ENCODE results near the gene BNIP3.

Gene BNIP3

GRCh38 chr10:132010483-132010882, 28.8 kb upstream of the BNIP3 start:
- Histone ChIP-seq H3K4me3 (ENCODE audit: low read depth, low read length) (no peak overlapping the region), H3K9me3 (ENCODE audit: control insufficient read depth, insufficient read depth, low read depth, low read length) (no peaks in the 10 kb centered on the region), H3K4me1 (ENCODE audit: control insufficient read depth, insufficient read depth, low read length) (no peaks in the 10 kb centered on the region), H3K36me3 (ENCODE audit: control insufficient read depth in 2 of 2, insufficient read depth in 1 of 2, low read length in 2 of 2) (no peaks in the 10 kb centered on the region), H3K27ac (ENCODE audit: extremely low read depth, low read depth, low read length) (no peak overlapping the region)
- ChIA-PET CTCF (interaction anchor here (4.2 kb wide), 1 partner anchor 13 kb away, joined by 19 read pairs; no protein-coding TSS in a partner anchor), POLR2A (no interaction called here)
- TF ChIP-seq ZNF488 (tag by site-specific recombination; IDR thresholded peaks at IDR 0.05) (no peak), ZNF211 (tag by site-specific recombination; IDR thresholded peaks at IDR 0.05; ENCODE audit: low read depth) (no peak), KLF9 (tag by site-specific recombination; IDR thresholded peaks at IDR 0.05; ENCODE audit: low read depth) (no peak), ZXDB (tag by site-specific recombination; IDR thresholded peaks at IDR 0.05) (no peak), ZNF654 (tag by site-specific recombination; IDR thresholded peaks at IDR 0.05; ENCODE audit: low read depth) (no peak), ZNF521 (tag by site-specific recombination; IDR thresholded peaks at IDR 0.05) (no peak), ZSCAN23 (tag by site-specific recombination; IDR thresholded peaks at IDR 0.05) (no peak), ATF2 (tag by site-specific recombination; IDR thresholded peaks at IDR 0.05; ENCODE audit: low read depth) (no peak), BCL11B (tag by site-specific recombination; IDR thresholded peaks at IDR 0.05; ENCODE audit: low read depth) (no peak), ZNF335 (tag by site-specific recombination; conservative IDR thresholded peaks at IDR 0.05) (no peak), ZNF560 (tag by site-specific recombination; IDR thresholded peaks at IDR 0.05; ENCODE audit: borderline replicate concordance) (no peak), ZNF626 (tag by site-specific recombination; IDR thresholded peaks at IDR 0.05) (no peak)
- TF ChIP-seq, protein P1, sequence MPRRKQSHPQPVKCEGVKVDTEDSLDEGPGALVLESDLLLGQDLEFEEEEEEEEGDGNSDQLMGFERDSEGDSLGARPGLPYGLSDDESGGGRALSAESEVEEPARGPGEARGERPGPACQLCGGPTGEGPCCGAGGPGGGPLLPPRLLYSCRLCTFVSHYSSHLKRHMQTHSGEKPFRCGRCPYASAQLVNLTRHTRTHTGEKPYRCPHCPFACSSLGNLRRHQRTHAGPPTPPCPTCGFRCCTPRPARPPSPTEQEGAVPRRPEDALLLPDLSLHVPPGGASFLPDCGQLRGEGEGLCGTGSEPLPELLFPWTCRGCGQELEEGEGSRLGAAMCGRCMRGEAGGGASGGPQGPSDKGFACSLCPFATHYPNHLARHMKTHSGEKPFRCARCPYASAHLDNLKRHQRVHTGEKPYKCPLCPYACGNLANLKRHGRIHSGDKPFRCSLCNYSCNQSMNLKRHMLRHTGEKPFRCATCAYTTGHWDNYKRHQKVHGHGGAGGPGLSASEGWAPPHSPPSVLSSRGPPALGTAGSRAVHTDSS (tag by site-specific recombination; IDR thresholded peaks at IDR 0.05) = no peak

DNA sequence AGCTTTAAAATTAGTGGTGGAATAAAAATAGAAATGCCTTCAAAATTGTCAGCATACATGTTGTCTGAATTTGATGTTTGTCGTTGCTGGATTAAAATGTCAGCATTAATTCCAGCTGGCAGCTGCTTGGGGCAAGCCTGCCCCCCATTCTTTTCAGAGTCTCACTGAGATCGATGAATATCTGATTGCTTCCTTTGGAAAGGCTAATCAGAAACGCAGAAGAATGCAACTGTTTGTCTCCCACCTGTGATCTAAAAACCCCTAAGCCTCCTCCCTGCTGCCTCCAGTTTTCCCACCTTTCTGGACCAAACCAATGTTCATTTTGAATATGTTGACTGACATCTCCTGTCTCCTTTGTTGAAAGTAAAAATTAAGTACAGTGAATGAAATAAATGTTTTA, 27.9 kb upstream of the BNIP3 start:
- CTCF ChIA-PET = interaction anchor here (4.2 kb wide), 1 partner anchor 13 kb away, joined by 19 read pairs; no protein-coding TSS in a partner anchor

DNA sequence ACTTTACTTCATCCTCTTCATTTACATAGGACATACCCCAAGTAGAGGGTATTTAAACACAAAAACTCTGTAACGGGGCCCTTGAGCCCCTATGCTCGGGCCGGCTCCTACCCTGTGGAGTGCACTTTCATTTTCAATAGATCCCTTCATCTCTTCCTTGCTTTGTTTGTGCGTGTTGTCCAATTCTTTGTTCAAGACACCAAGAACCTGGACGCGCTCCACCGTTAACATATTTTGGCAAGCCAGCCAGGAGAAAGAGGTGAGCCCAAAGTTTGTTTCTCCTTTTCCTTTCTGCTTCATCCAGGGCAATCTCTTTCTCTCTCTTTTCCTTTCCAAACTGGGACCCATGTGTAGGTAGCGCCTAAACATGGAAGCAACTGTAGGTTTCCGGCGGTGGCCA, 26.0 kb upstream of the BNIP3 start:
- H3K9me3 ChIP-seq (ENCODE audit: control insufficient read depth, insufficient read depth, low read depth, low read length) = no peaks in the 10 kb centered on the region
- ChIA-PET CTCF (interaction anchor here (0.6 to 4.2 kb wide), 2 partner anchors 15 to 373 kb away, joined by 3 to 19 read pairs; no protein-coding TSS in a partner anchor), POLR2A (no interaction called here)
- TF ChIP-seq ZNF670 (tag by site-specific recombination; IDR thresholded peaks at IDR 0.05; ENCODE audit: low read depth) (no peak), ZSCAN5A (tag by site-specific recombination; IDR thresholded peaks at IDR 0.05) (no peak), PBX3 (CRISPR knock-in tag; IDR thresholded peaks at IDR 0.05) (no peak), ZNF26 (tag by site-specific recombination; IDR thresholded peaks at IDR 0.05) (no peak), ZNF24 (tag by site-specific recombination; IDR thresholded peaks at IDR 0.05) (no peak), ZNF221 (tag by site-specific recombination; IDR thresholded peaks at IDR 0.05; ENCODE audit: borderline replicate concordance) (no peak), ZNF10 (tag by site-specific recombination; IDR thresholded peaks at IDR 0.05) (no peak), YY2 (tag by site-specific recombination; IDR thresholded peaks at IDR 0.05) (no peak), ZNF292 (tag by site-specific recombination; IDR thresholded peaks at IDR 0.05; ENCODE audit: borderline replicate concordance, low read depth) (no peak), ZNF394 (tag by site-specific recombination; IDR thresholded peaks at IDR 0.05; ENCODE audit: borderline replicate concordance) (no peak), ZNF211 (tag by site-specific recombination; IDR thresholded peaks at IDR 0.05; ENCODE audit: low read depth) (no peak), TCF7L2 (IDR thresholded peaks at IDR 0.05; ENCODE audit: borderline replicate concordance, low read depth, low read length) (no peak)

More for the DNA sequence above, 27.9 kb upstream of the BNIP3 start:
- Histone ChIP-seq H3K9me3 (ENCODE audit: control insufficient read depth, insufficient read depth, low read depth, low read length) (no peaks in the 10 kb centered on the region), H3K36me3 (ENCODE audit: control insufficient read depth in 2 of 2, insufficient read depth in 1 of 2, low read length in 2 of 2) (no peaks in the 10 kb centered on the region), H3K4me1 (ENCODE audit: control insufficient read depth, insufficient read depth, low read length) (no peaks in the 10 kb centered on the region), H3K27ac (ENCODE audit: extremely low read depth, low read depth, low read length) (no peak overlapping the region), H3K4me3 (ENCODE audit: low read depth, low read length) (no peak overlapping the region)
- TF ChIP-seq ZNF529 (tag by site-specific recombination; IDR thresholded peaks at IDR 0.05; ENCODE audit: insufficient replicate concordance) (no peak), KLF9 (tag by site-specific recombination; IDR thresholded peaks at IDR 0.05; ENCODE audit: low read depth) (no peak)
- POLR2A ChIA-PET = no interaction called here

More for the DNA sequence above, 26.0 kb upstream of the BNIP3 start:
- no peak overlapping the region for H3K4me3 ChIP-seq (ENCODE audit: low read depth, low read length)
- H3K36me3 ChIP-seq (ENCODE audit: control insufficient read depth in 2 of 2, insufficient read depth in 1 of 2, low read length in 2 of 2) = no peaks in the 10 kb centered on the region
- H3K27ac ChIP-seq (ENCODE audit: extremely low read depth, low read depth, low read length) = no peak overlapping the region
- no peaks in the 10 kb centered on the region for H3K4me1 ChIP-seq (ENCODE audit: control insufficient read depth, insufficient read depth, low read length)

All from HEK293 (cell line).